GM19193 (cell line): ENCODE data around the gene GALNT18.

ENCODE experiments used
- POLR2A ChIP-seq: IDR thresholded peaks from 4 replicates; pipeline ENCODE4 v1.6.1; 2011; ENCODE audit not compliant: insufficient read depth, insufficient read length; ENCODE audit errors: extremely low read depth

GALNT18 gene

GRCh38 chr11:11279956-11280689, 341.7 kb downstream of the GALNT18 start:
- TF ChIP-seq POLR2A: no peak

GRCh38 chr11:11272254-11272653, 349.6 kb downstream of the GALNT18 start:
- TF ChIP-seq POLR2A: no peak

- no peak for TF ChIP-seq POLR2A
These were observed 351.5 kb downstream of the GALNT18 start for GRCh38 chr11:11270236-11270775.

GRCh38 chr11:11268706-11269105, 353.1 kb downstream of the GALNT18 start:
- no peak for TF ChIP-seq POLR2A

GRCh38 chr11:11268119-11268518, 353.7 kb downstream of the GALNT18 start:
- no peak for TF ChIP-seq POLR2A

GRCh38 chr11:11267312-11267711, 354.5 kb downstream of the GALNT18 start:
- no peak for TF ChIP-seq POLR2A

GRCh38 chr11:11265994-11266606, 355.7 kb downstream of the GALNT18 start:
- TF ChIP-seq POLR2A: no peak

- TF ChIP-seq POLR2A: no peak
These were observed 356.5 kb downstream of the GALNT18 start for GRCh38 chr11:11265320-11265719.

GRCh38 chr11:11263238-11264005, 358.4 kb downstream of the GALNT18 start:
- no peak for TF ChIP-seq POLR2A

GRCh38 chr11:11262171-11262920, 359.5 kb downstream of the GALNT18 start:
- TF ChIP-seq POLR2A: no peak

- no peak for TF ChIP-seq POLR2A
These were observed 360.2 kb downstream of the GALNT18 start for GRCh38 chr11:11261629-11262028.

GRCh38 chr11:11260903-11261302, 360.9 kb downstream of the GALNT18 start:
- no peak for TF ChIP-seq POLR2A

- TF ChIP-seq POLR2A: no peak
These were observed 367.8 kb downstream of the GALNT18 start for GRCh38 chr11:11253995-11254394.

GRCh38 chr11:11253497-11253896, 368.3 kb downstream of the GALNT18 start:
- no peak for TF ChIP-seq POLR2A

GRCh38 chr11:11252403-11252802, 369.4 kb downstream of the GALNT18 start:
- no peak for TF ChIP-seq POLR2A

GRCh38 chr11:11251394-11251970, 370.3 kb downstream of the GALNT18 start:
- TF ChIP-seq POLR2A: no peak
